OCI-LY7 (cell line): ENCODE results near the gene TPPP3. TPM values are rescaled to one million over a fixed set of nuclear protein-coding genes. Genes with fewer than 3 reads are reported as not detected.

Experiments used
- BruUV-seq: library from RNA; stranded (reverse); fragments of 400-500 nt; replicated peaks from 2 replicates; lab custom pipeline; 2021; lab: Mats Ljungman, UMichigan
- CTCF ChIA-PET: fragments of 300-600 bp; sonication (Branson Sonifier 250); formaldehyde crosslinking; loops from one replicate; lab custom pipeline; 2022; ENCODE audit warnings: antibody characterized with exemption; ENCODE audit not compliant: unreplicated experiment; lab: Charles Lee
- POLR2A ChIA-PET: fragments of 300-600 bp; sonication (Branson Sonifier 250); formaldehyde crosslinking; loops from one replicate; lab custom pipeline; 2022; ENCODE audit warnings: antibody characterized with exemption; lab: Charles Lee
- DNase-seq: peaks from one replicate; pipeline ENCODE4 v3.0.0-alpha.2; 2015; ENCODE audit warnings: low spot score
- H2AFZ ChIP-seq: fragments of 200-600 bp; sonication (generic), shearing (Covaris generic); 2 replicates; pipeline ENCODE4 v1.6.1; 2014; ENCODE audit warnings: mild to moderate bottlenecking, antibody characterized with exemption, low read length, moderate library complexity
- H3K27ac ChIP-seq: fragments of 200-600 bp; sonication (generic); 2 replicates; pipeline ENCODE4 v1.5.1; 2014; ENCODE audit warnings: mixed run types, low read depth, mild to moderate bottlenecking, moderate library complexity, low read length, inconsistent platforms; ENCODE audit not compliant: poor library complexity, severe bottlenecking
- H3K36me3 ChIP-seq: fragments of 200-600 bp; sonication (generic); 2 replicates; pipeline ENCODE4 v1.6.1; 2014; ENCODE audit warnings: mild to moderate bottlenecking, antibody characterized with exemption, low read length, moderate library complexity, mixed read lengths; ENCODE audit not compliant: insufficient read depth
- H3K4me1 ChIP-seq: fragments of 200-600 bp; sonication (generic); 2 replicates; pipeline ENCODE4 v1.5.1; 2014; ENCODE audit warnings: mild to moderate bottlenecking, low read length; ENCODE audit not compliant: insufficient read depth, poor library complexity, severe bottlenecking
- H3K4me2 ChIP-seq: fragments of 200-600 bp; sonication (generic); 2 replicates; pipeline ENCODE4 v1.6.1; 2014; ENCODE audit warnings: mild to moderate bottlenecking, low read length
- H3K4me3 ChIP-seq: fragments of 200-600 bp; sonication (generic); 2 replicates; pipeline ENCODE4 v1.5.1; 2014; ENCODE audit warnings: mild to moderate bottlenecking, low read depth, low read length; ENCODE audit not compliant: poor library complexity, severe bottlenecking
- H3K79me2 ChIP-seq: fragments of 200-600 bp; sonication (generic); 2 replicates; pipeline ENCODE4 v1.6.1; 2016; ENCODE audit warnings: low read depth, mild to moderate bottlenecking, low read length, moderate library complexity, mixed read lengths; ENCODE audit not compliant: insufficient read depth
- H3K9me2 ChIP-seq: fragments of 200-600 bp; sonication (generic); 2 replicates; pipeline ENCODE4 v1.6.1; 2016; ENCODE audit warnings: mild to moderate bottlenecking, low read length, mixed read lengths; ENCODE audit not compliant: insufficient read depth
- H3K9me3 ChIP-seq: fragments of 200-600 bp; sonication (generic); 2 replicates; pipeline ENCODE4 v1.6.1; 2014; ENCODE audit warnings: mild to moderate bottlenecking, mixed run types, low read length, mixed read lengths
- H4K20me1 ChIP-seq: fragments of 200-600 bp; sonication (generic); 2 replicates; pipeline ENCODE4 v1.6.1; 2014; ENCODE audit warnings: mild to moderate bottlenecking, antibody characterized with exemption, low read length, moderate library complexity, mixed read lengths; ENCODE audit not compliant: insufficient read depth
- EZH2phosphoT487 ChIP-seq: fragments of 200-600 bp; sonication (generic); IDR thresholded peaks from 2 replicates; pipeline ENCODE4 v1.6.1; 2018; ENCODE audit warnings: low read depth, borderline replicate concordance, mild to moderate bottlenecking, mixed run types, antibody characterized with exemption, low read length, moderate library complexity, mixed read lengths
- intact Hi-C: fragments of 100-400 bp; cut with micrococcal nuclease; formaldehyde crosslinking; loops from one replicate; pipeline ENCODE4 v1.10.0; 2022; ENCODE audit not compliant: unreplicated experiment
- total RNA-seq, 2 experiments: library from RNA; depleted of rRNA in 1 of 2; stranded (reverse); fragments of >200 nt in 1 of 2; shearing (Covaris generic) in 1 of 2; gene quantifications; 2 replicates each; pipeline ENCODE4 v1.2.3, GENCODE V29; 2014 to 2022
- TF ChIP-seq, protein P1 (sequence below): fragments of 200-600 bp; sonication (generic); conservative IDR thresholded peaks from 2 replicates; pipeline ENCODE4 v1.5.1; 2014; ENCODE audit warnings: mild to moderate bottlenecking, antibody characterized with exemption, low read length, moderate library complexity, mixed read lengths

Gene TPPP3
- total RNA-seq, 2 experiments from 2014 or later, result not detected

DNA sequence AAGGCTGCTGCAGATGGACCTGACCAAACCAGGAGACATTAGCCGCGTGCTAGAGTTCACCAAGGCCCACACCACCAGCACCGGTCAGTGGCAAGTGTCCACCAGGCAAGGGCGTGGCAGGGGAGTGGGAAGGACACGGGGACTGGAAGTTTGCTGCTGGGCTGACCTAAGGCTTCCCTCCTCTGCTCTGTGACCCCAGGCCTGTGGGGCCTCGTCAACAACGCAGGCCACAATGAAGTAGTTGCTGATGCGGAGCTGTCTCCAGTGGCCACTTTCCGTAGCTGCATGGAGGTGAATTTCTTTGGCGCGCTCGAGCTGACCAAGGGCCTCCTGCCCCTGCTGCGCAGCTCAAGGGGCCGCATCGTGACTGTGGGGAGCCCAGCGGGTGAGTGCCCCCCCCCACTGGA is 42.5 kb upstream of the TPPP3 start:
- no peaks in the 10 kb centered on the region for H3K4me1 ChIP-seq
- no peaks in the 10 kb centered on the region for H3K79me2 ChIP-seq
- no peaks in the 10 kb centered on the region for H3K9me2 ChIP-seq
- no peak overlapping the region for H3K27ac ChIP-seq
- H3K9me3 ChIP-seq, result no peaks in the 10 kb centered on the region
- CTCF ChIA-PET, result no interaction called here
- intact Hi-C loops, result no loop called here
- H3K4me3 ChIP-seq, result no peak overlapping the region
- DNase-seq, result no peak
- POLR2A ChIA-PET, result no interaction called here
- no peaks in the 10 kb centered on the region for H4K20me1 ChIP-seq
- H3K36me3 ChIP-seq, result peaks cover 11% of the 10 kb centered on the region; the same call in 1 of the 2 replicates
- H2AFZ ChIP-seq, result no peak overlapping the region
- BruUV-seq, result no TSS peak
- H3K4me2 ChIP-seq, result no peak overlapping the region
- TF ChIP-seq, protein P1, sequence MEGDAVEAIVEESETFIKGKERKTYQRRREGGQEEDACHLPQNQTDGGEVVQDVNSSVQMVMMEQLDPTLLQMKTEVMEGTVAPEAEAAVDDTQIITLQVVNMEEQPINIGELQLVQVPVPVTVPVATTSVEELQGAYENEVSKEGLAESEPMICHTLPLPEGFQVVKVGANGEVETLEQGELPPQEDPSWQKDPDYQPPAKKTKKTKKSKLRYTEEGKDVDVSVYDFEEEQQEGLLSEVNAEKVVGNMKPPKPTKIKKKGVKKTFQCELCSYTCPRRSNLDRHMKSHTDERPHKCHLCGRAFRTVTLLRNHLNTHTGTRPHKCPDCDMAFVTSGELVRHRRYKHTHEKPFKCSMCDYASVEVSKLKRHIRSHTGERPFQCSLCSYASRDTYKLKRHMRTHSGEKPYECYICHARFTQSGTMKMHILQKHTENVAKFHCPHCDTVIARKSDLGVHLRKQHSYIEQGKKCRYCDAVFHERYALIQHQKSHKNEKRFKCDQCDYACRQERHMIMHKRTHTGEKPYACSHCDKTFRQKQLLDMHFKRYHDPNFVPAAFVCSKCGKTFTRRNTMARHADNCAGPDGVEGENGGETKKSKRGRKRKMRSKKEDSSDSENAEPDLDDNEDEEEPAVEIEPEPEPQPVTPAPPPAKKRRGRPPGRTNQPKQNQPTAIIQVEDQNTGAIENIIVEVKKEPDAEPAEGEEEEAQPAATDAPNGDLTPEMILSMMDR, result no peak
- no peak for TF ChIP-seq EZH2phosphoT487

DNA sequence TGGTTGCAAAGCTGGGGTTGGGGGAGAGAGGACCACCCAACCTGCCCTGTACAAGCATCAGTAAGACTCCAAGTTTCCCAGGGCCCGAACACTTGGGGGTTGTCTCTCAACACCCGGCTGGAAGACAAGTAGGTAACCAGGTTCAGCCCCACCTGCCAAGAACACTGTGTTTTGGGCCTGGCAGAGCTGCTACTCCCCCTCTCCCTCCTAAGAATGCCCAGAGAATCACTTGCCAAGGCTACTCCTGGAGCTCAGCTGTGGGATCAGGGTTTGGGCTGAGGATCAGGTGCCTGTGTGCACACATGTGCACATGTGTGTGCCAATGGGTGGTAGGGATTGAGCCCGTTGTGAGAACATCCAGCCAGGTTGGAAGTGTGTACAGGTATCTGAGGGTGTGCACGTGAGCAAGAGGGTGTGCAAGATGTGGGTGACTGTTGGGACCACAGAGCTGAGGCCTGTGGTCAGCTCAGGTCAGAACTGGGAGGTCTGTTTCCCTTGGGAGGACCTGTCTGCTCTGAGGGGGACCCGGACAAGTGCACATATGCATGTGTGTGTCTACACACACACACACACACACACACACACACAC is 39.9 kb upstream of the TPPP3 start:
- H4K20me1 ChIP-seq, result no peaks in the 10 kb centered on the region
- H3K27ac ChIP-seq, result no peak overlapping the region
- no TSS peak for BruUV-seq
- TF ChIP-seq, protein P1, result no peak
- no peaks in the 10 kb centered on the region for H3K9me3 ChIP-seq
- intact Hi-C loops, result no loop called here
- CTCF ChIA-PET, result interaction anchor here (0.6 kb wide), 2 partner anchors 60 to 1748 kb away, joined by 3 to 8 read pairs; no protein-coding TSS in a partner anchor
- no peak overlapping the region for H3K4me3 ChIP-seq
- H3K9me2 ChIP-seq, result no peaks in the 10 kb centered on the region
- H3K4me1 ChIP-seq, result no peaks in the 10 kb centered on the region
- no peak overlapping the region for H2AFZ ChIP-seq
- no peak for DNase-seq
- no peak overlapping the region for H3K4me2 ChIP-seq
- POLR2A ChIA-PET, result no interaction called here
- peaks cover 6% of the 10 kb centered on the region; the same call in 1 of the 2 replicates for H3K36me3 ChIP-seq
- no peaks in the 10 kb centered on the region for H3K79me2 ChIP-seq

DNA sequence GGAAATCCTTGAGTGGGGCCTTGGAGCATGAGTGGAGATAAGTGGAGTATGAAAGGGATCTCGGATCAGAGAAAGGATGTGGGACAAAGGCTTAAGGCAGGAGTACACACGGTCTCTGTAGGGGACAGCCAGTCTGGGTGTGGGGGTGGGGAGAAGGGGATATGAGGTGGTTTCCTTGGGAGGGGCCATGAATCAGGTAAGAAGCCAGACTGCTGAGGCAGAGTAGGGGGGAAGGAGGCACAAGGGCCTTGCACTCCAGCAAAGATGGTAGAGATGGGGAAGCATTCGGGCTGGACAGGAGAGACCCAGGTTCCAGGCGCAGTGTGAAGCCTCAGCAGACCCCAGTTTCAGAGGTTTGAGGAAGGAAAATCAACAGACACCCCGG is 39.2 kb upstream of the TPPP3 start:
- no peaks in the 10 kb centered on the region for H3K9me2 ChIP-seq
- intact Hi-C loops, result no loop called here
- CTCF ChIA-PET, result no interaction called here
- BruUV-seq, result no TSS peak
- no peak overlapping the region for H3K27ac ChIP-seq
- H3K4me3 ChIP-seq, result no peak overlapping the region
- no peak for DNase-seq
- no peaks in the 10 kb centered on the region for H3K9me3 ChIP-seq
- H3K79me2 ChIP-seq, result no peaks in the 10 kb centered on the region
- H2AFZ ChIP-seq, result no peak overlapping the region
- no peak for TF ChIP-seq EZH2phosphoT487
- TF ChIP-seq, protein P1, result no peak
- no peaks in the 10 kb centered on the region for H3K36me3 ChIP-seq
- no peak overlapping the region for H3K4me2 ChIP-seq
- no peaks in the 10 kb centered on the region for H4K20me1 ChIP-seq
- H3K4me1 ChIP-seq, result no peaks in the 10 kb centered on the region
- POLR2A ChIA-PET, result no interaction called here
